HG03097 (cell line): Measurements from ENCODE around the gene ANKRD23.

Experiments used
- ATAC-seq: cut with Tn5 transposase; IDR thresholded peaks from one replicate; pipeline ENCODE4 v1.9.1; 2021; ENCODE audit not compliant: unreplicated experiment, low FRiP score

Gene ANKRD23

DNA sequence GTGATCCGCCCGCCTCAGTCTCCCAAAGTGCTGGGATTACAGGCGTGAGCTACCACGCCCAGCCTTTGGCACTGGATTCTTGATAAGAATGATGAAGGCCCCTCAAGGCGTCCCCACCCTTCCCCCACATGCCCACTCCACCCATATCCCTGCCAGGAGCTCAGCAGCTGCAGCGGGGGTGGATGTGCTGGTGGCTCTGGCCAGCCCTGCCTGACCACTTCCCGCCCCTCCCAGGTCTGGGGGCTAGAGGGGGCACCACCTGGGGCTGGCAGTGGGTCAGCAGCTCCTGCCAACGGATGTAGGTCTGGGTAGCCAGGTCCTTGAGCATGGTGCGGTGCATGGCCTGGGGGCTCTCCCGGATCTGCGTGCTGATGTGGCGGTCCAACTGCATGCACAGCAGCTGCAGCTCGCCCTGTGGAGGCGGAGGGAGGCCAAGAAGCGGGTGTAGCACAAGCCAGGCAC lies 33.8 kb upstream of the ANKRD23 start:
- no peak for ATAC-seq

DNA sequence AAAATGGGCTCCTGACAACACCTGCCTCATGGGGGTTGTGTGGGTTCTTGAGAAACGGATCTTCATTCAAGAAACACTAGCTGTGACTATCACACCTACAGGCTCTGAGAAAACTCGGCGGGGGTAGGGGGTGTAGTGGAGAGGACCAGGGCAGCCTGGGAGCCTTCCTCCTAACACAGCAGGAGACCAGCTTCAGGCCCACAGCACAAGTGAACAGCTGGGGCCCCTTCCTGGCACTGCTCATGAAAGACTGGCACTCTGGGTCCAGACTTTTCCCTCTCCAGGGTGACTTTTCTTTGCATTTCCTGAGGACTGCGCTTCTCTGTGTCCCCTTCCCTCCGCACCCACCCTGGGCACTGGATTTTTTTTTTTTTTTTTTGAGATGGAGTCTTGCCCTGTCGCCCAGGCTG lies 33.2 kb upstream of the ANKRD23 start:
- ATAC-seq: no peak

DNA sequence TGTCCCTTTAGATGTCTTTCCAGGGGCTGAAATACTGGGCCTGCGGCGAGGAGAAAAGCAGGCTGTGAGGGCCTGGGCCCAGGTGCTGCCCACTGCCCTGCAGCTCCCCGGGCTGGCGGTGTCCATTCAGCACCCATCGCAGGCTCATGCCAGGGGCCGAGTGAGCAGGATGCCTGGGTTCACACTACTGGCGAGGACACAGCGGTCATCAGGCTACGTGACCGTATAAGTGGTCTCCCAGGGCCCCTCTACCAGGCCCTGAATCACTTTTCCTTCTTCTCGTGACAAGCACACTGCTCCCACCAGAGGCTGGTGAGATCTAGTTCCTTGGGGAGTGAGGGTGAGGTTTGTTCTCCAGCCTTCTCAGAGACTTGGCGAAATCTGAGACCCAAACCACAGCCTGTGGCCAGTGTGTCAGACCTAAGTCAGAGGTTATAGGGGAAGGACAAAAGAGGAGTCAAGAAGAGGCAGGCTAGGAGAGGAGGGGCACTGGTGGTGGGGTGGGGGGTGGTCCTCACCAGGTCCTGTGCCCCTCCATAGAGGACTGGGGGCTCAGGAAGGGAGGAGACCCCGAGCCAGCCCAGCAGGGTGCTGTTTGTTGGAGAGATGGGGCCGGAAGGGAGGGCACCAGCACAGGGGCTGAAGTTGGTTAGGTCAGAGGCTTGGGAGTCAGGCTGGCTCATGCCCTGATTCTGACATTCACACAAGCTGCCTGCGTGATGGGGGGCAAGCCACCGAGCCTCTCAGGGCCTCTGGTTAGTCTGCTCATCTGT lies 32.6 kb upstream of the ANKRD23 start:
- no peak for ATAC-seq

DNA sequence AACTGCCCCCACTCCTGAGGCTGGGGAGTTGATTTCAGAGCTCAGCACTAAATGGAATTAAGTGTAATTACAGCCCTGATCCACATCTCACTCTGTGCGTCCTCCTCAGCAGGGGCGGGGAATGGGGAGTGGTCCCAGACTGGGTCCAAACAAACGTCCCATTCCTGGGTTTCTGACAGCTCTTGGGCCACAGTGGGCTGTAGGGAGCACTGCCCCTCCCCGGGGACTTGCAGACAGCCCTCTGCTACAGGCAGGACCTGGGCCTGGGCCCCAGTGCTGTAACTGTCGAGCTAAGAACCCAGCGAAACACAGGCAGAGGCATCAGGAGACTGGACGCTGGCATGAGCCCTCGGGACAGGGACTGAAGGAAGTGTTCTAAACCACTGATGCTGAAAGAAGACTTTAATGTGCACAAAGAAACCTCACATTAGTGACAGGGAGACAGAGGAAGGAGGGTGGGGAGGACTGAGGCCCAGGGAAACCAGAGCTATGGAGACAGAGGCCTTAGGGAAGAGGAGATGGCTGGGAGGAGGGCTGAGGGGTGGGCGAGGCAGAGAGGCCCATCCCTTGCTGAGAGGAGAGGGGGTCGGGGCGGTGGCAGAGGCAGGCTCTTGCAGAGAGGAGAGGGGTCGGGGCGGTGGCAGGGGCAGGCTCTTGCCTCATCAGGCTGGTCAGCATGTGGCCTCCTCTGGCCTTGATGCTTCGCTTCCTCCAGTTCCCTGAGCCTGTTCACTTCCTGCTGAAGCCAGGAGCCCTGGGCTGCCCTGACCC lies 31.9 kb upstream of the ANKRD23 start:
- no peak for ATAC-seq

DNA sequence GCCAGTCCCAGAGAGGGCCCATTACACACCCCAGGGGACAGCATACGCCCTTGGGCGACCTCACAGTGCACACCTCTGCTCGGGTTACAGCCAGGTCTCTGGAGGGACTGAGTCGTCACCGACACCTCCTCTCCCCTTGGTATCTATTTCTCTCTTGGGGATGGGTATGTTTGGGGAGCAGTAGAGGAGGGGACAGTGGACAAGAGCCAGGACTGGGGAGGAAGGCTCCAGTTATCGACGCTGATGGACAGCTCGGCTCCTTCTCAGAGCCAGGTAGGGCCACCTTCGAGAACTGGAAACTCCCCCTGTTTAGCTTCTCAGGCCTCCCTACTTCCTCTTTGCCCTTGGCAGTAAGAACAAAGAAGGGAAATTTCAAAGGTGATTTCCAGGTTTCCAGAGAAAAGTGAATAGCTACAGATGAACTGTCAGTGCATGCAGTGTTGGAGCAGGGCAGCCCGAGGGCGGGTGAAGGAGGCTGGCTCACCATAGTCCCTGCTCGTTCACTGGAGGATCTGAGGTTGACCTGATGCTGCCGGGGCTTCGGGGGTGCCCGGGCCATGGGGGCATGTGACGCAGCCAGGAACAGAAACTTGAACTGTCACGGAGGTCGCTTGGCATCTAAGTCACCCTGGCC lies 30.5 kb upstream of the ANKRD23 start:
- ATAC-seq: no peak

DNA sequence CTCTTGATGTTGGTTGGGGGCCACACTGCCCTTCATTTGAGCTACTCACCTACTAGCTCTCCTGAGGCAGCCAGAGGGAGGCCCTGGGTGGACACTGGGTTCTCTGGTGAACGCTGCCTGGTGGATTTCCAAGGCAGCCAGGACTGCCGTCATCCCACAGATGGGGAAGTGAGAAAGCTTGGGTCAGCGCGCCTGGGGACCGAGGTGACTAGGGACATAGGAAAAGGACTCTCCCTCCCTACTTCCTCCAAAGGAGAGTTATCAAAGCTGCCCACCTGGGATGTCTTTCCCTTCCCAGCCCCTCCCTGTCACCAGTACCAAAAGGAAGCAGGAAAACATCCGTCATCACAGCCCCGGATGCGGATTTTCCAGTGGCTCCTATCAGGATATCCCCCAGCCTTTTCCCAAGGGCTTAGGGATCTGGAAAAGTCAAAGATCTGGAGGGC lies 29.9 kb upstream of the ANKRD23 start:
- no peak for ATAC-seq

DNA sequence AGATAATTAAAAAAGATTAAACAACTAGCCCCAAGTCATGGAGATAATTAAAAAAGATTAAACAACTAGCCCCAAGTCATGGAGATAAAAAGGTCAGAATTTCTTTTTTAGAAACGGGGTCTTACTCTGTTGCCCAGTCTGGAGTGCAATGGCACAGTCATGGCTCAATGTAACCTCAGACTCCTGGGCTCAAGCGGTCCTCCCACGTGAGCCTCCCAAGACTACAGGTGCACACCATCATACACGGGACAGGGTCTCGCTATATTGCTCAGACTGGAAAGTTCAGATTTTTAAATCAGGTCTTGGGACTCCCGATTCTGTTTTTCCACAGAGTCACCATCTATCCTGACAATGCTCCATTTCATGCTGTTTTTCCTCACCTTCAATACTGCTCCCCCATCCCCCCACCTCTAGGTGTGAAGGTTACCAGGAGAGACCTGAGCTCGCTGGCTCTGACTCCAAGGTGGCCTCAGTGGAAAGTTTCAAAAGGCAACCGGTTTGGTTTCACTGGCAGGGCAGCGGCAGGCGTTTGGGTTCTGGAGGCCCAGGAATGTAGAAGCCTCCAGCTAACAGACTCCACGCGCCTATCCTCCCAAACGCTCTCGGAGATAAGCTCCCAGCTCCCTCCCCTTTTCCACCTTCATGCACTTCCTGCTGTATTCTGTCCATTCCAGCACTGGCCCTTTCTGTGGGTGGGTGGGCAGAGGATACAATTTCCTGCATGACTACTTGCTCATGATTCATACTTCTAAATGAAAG lies 28.9 kb upstream of the ANKRD23 start:
- no peak for ATAC-seq

DNA sequence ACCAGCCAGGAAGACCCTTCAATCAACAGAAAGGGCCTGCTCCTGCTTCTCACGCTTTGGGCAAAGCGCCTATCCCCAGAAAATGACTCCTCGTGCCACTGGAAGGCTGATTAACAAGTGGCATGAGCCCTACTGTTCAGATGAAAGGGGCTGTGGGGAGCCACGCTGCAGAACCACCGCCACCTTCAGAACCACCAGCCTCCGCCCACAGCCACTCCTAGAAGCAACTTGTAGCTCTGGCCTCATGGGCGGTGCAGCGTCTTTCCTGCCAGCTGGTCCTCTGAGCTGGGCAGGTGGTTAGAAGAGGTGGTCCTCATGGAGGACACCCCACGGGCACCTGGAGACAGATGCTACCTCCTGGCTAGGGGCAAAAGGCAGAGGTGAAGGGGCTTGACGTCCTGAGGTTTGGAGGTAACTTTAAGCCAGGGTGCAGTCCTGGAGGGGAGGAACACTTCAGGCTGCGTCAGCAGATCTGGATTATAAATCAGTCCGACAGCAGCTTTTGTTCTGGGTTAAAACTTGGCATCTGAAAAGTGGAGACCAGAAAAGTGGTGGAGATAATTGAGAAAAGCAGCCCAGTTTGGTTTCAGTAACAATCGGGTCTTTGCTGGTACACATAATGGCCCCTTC lies 26.9 kb upstream of the ANKRD23 start:
- no peak for ATAC-seq

DNA sequence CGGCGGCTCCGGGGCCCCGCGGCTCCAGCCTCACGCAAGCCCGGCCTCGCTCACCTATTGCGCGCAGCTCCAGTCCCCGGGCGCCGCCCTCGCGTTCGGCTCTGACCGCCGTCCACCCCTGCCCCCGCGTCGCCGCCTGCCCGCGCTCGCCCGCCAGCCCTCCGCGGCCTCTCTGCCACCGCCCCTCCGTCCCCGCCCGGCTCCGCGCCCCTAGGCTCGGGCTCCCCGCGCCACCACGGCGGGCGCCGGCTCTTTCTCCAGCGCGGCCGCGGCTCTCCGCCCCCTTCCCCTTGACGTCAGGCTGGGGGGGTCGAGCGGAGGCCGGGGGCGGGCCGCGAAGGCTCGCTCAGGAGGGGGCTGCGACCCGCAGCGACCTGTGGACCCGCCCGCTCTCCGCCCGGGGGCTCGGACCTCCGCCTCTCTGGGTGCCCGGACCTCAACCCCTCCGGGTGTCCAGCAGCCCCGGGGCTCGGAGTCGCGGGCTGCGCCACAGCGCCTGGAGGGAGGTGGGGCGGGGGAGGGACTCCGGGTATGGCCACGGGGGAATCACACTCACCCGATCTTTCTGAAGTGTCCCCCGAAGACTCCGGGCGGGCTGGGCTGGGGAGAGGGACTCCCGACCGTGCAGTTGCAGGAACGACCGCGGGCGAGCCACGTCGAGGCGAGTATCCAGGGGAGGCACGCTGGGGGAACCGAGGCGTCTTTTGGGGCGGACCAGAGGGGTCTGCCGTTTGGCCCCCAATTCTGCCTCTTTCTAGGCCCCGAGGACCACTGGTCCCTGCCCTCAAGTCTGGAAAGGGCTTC lies 26.2 kb upstream of the ANKRD23 start, which contains the start of gene SEMA4C:
SEMA4C (minus strand) TSS at position 259 of the 804 bp plus-strand sequence. CDS start 2,194 bp downstream, outside the sequence.
- no peak for ATAC-seq

DNA sequence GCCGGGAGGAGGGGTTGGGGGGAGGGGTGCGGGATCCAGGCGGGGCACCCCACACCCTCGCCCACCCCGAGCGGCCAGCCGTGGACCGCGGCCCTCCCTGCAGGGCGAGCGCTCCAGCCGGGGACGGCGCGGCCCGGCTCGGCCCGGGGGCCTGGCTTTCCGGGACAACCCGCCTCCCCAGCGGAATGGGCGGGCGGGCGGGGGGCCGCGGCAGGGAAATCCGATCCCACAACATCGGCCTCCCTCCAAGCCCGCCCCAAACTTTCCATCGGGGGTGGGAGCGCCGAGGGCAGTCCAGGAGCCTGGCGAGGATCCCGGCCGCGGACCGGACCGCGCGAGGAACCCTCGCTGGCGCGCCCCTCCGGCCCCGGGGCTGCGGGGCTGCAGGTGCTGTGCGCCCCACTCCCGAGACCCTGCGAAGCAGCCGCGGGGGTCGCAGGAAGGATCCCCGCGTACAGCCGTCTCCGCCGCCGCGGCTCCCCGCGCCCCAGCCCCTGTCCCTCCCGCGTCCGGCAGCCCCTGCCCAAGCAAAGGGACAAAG lies 25.5 kb upstream of the ANKRD23 start:
- no peak for ATAC-seq

DNA sequence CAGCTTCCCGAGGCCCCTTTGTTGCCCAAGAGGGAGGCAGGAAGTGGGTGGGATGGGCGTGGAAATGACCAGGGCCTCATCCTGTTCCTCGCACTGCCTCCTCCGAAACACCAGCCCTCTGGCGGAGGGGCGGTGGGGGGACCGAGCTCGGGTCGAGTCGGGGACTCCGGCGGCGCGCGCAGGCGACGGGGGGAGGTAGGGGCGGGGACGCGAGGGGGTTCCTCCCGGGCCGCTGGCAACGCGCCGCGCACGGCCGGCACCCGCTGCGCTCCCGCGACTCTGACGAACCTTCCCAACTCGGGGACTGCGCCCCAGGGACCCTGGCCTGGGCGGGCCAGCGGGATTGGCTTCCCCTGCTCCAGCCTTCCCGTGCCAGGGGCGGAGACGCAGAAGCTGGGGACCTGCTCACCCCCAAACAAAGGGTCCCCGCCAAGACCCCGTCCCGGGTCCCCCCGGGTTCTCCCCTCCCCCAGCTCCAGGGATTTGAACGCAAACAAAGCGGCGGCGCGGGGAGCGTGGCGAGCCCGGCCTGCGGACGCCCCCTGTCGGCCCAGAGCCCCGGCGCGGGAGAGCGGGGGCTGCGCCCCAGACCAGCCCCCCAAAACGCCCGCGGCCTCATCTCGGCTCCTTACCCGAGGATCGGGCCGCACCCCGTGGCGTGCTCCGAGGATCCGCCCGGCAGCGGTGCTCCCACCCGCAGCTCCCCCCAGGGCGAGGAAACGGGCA lies 24.9 kb upstream of the ANKRD23 start:
- peak; percentile 39 for ATAC-seq

DNA sequence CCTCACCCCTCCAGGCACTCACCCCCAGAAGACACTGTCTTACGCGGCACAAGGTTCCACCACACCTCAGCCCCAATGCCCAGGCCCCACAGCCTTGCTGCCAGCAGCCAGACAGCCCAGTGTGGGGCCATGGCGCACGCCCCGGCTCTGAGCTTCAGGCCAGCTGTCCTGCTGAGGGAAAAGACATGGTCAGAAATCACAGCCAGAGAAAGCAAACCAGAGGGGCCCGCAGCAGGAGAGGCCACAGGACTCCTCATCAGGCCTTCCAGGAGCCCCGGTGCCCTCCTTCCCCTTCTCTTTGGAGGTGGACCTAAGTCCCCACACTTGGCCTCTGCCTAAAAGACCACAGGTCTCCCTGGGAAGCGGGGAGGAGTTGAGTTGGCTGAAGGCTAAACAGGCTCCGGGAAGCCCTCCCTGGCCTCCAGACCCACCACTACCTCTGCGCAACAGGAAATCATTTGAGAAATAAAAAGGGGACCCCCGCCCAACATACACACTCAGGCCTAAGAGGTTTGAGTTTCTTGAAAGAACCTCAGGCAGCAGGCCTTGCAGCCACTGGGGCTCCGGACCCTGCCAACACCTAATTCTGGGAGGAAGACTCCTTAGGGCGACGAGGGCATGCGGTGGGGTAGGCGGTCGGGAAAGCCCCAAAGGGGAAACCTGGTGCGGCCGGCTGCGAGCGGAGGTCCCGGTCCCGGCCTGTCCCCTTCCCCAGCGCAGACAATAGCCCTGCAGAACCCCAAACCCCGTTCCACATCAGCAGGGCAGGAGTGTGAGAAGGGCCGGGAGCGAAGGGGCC lies 24.1 kb upstream of the ANKRD23 start:
- ATAC-seq: peak; percentile 8

DNA sequence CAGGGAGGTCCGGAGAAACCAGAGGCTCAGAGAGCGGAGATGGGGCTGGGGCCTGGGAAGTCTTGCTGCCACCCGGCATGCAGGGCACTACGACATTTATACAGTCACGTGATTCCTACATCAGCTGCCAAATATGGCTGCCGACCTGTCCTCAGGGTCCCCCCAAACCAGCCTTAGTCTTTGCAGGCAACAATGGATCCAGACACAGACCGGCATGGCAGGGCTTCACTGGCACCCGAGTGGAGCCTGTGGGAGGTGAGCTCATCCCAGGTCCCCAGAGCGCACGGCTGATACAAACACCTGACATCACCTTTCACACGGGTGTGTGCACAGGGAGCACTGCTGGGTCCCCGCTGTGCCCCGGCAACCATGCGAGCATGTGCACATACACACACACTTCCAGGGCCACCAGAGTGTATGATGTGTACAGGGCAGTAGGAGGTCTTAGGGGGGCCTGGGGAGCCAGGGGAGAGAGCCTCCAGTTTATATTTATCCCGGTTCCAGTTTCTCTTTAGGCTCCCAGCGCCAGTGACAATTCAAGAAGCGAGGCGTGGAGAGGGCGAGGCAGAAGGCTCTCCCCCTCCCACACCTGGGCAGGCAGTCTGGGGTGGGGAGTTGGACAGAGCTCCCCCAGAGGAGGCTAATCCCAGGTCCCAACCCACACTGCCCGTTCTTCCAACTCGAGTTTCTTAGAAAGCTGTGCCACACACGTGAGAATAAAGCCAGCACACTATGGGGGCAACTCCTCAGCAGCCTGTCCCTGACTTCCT lies 23.4 kb upstream of the ANKRD23 start:
- ATAC-seq: no peak

DNA sequence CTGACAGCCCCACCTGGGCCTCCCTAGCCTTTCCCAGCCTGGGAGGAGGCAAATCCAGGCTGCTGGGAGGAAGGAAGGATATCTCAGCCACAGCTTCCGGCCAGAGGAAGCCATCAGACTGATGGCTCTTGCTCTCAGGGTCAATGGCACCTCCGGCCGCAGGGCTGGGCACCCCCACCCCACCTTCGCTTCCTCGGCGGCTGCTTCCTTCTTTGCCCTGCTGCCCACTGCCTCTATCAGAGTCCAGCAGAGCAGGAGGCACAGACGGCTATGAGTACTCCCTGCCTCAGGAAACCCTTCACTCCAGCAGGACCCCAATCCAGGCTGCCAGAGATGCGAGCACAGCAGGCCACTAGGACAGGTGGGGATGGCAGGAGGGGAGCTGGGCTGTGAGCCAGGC lies 22.8 kb upstream of the ANKRD23 start:
- no peak for ATAC-seq

DNA sequence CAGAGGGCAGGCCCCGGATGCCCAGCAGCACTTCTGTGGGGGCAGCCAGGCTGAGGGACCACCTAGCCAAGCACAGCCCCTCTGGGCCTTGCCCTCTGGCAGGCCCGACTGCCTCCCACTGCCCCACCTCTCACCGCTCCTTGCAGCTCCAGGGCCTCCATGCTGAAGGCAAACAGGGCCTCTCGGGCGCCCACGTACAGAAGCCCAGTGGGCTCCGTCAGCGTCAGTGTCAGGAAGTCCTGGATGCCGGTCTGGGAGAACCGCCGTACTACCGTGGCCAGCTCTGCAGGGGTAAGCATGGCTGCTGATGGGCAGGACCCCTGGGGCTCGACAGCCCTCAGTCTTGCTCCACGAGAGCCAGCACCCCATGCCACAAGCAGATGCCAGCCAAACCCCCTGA lies 22.3 kb upstream of the ANKRD23 start:
- no peak for ATAC-seq

DNA sequence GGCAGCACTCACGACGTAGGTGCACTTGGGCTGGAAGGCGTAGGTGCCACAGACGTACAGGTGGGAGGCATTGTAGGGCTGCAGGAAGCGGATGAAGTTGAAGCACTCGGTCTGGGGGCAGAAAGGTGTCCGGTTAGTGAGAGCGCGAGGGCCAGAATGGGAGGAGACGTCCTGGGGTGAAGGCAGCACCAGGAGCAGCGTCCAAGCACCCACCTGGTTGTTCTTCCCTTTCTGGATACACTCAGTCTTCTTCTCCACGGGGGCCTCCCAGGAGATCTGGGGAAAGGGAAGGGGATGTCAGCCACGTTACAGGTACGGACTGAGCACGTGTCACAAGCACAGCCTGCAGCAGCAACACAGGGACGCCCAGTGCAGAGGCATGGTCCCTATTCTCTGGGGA lies 21.8 kb upstream of the ANKRD23 start:
- ATAC-seq: no peak
